CD8-positive, alpha-beta memory T cell (primary cell): Measurements from ENCODE around the gene GATAD2A. TPM values are rescaled to one million over a fixed set of nuclear protein-coding genes. Genes with fewer than 3 reads are reported as not detected.
A peak's percentile ranks its signal among the peaks of the same experiment; 100 is the strongest.

Experiments used
- CTCF ChIA-PET: fragments of 350-600 bp; sonication (Branson Sonifier 250); formaldehyde crosslinking; loops from one replicate; lab custom pipeline; 2021; ENCODE audit warnings: antibody characterized with exemption; lab: Charles Lee
- POLR2A ChIA-PET: fragments of 350-600 bp; sonication (Branson Sonifier 250); formaldehyde crosslinking; loops from one replicate; lab custom pipeline; 2021; ENCODE audit warnings: antibody characterized with exemption; lab: Charles Lee
- DNase-seq, 5 donors: peaks; one replicate each; pipeline versions ENCODE4 v3.0.0 to v3.0.0-alpha.2; 2020 to 2022; ENCODE audit warnings: mixed read lengths in 1 of 5
- H3K27ac ChIP-seq: one replicate; pipeline ENCODE4 v1.7.0; 2013; ENCODE audit warnings: low read depth, mild to moderate bottlenecking, low read length, moderate library complexity
- H3K27me3 ChIP-seq: 2 replicates; pipeline ENCODE4 v1.7.0; 2013; ENCODE audit warnings: low read length, mild to moderate bottlenecking; ENCODE audit not compliant: insufficient read depth, poor library complexity, severe bottlenecking
- H3K36me3 ChIP-seq: 2 replicates; pipeline ENCODE4 v1.7.0; 2013; ENCODE audit warnings: mild to moderate bottlenecking, low read length, moderate library complexity; ENCODE audit not compliant: insufficient read depth
- H3K4me1 ChIP-seq: 2 replicates; pipeline ENCODE4 v1.7.0; 2013; ENCODE audit warnings: mild to moderate bottlenecking, low read length, moderate library complexity; ENCODE audit not compliant: insufficient read depth
- H3K4me3 ChIP-seq: 2 replicates; pipeline ENCODE4 v1.7.0; 2013; ENCODE audit warnings: mild to moderate bottlenecking, low read length
- H3K9me3 ChIP-seq: 2 replicates; pipeline ENCODE4 v1.7.0; 2013; ENCODE audit warnings: mild to moderate bottlenecking, low read length
- H3K27ac Mint-ChIP-seq, 8 donors: one replicate each; pipeline ENCODE4 v1.8.0; 2020 to 2021; ENCODE audit warnings: mixed read lengths in 8 of 8, mild to moderate bottlenecking in 6 of 8, inconsistent platforms in 3 of 8, moderate library complexity in 3 of 8
- H3K27me3 Mint-ChIP-seq, 2 donors: one replicate each; pipeline ENCODE4 v1.8.0; 2020 to 2021; ENCODE audit warnings: mixed read lengths in 2 of 2, mild to moderate bottlenecking in 1 of 2, moderate library complexity in 1 of 2
- H3K36me3 Mint-ChIP-seq, 3 donors: one replicate each; pipeline ENCODE4 v1.8.0; 2020 to 2021; ENCODE audit warnings: mixed read lengths in 3 of 3, inconsistent platforms in 1 of 3, mild to moderate bottlenecking in 1 of 3
- H3K4me1 Mint-ChIP-seq, 3 donors: one replicate each; pipeline ENCODE4 v1.8.0; 2020 to 2021; ENCODE audit warnings: mixed read lengths in 3 of 3, inconsistent platforms in 1 of 3, mild to moderate bottlenecking in 1 of 3
- H3K4me3 Mint-ChIP-seq, 7 donors: one replicate each; pipeline ENCODE4 v1.8.0; 2020 to 2021; ENCODE audit warnings: mixed read lengths in 7 of 7, mild to moderate bottlenecking in 6 of 7, moderate library complexity in 4 of 7, inconsistent platforms in 2 of 7
- H3K9me3 Mint-ChIP-seq, 5 donors: one replicate each; pipeline ENCODE4 v1.8.0; 2020 to 2022; ENCODE audit warnings: mixed read lengths in 5 of 5, mild to moderate bottlenecking in 3 of 5, moderate library complexity in 2 of 5, inconsistent platforms in 1 of 5
- polyA plus RNA-seq: library from polyadenylated mRNA; unstranded; fragments of 300-500 nt; fragmentation: Illumina TruSeq; gene quantifications from one replicate; pipeline ENCODE4 v1.2.3, GENCODE V29; 2021
- total RNA-seq, 2 experiments: library from RNA; stranded (reverse); gene quantifications; one replicate each; pipeline ENCODE4 v1.2.3, GENCODE V29; 2021

GATAD2A gene
- total and polyA plus RNA-seq, 3 experiments from 2014 or later: 46.9 to 182 (median 176) TPM

- H3K4me1 Mint-ChIP-seq: peaks cover 46 to 83% (median 49%) of the 10 kb centered on the region in 3 donors
- H3K27ac Mint-ChIP-seq: peak overlapping the region in 4 of 8 donors; percentile 38 to 100 (median 69)
- no peak overlapping the region for H3K27ac ChIP-seq
Measured at GRCh38 chr19:19485998-19486290, 80.5 kb downstream of the GATAD2A start.

GRCh38 chr19:19486343-19487076 lies 81.0 kb downstream of the GATAD2A start:
- peaks cover 0 to 3% of the 10 kb centered on the region in 2 donors for H3K27me3 Mint-ChIP-seq
- peaks cover 43 to 78% (median 44%) of the 10 kb centered on the region in 3 donors for H3K4me1 Mint-ChIP-seq
- CTCF ChIA-PET: interaction anchor here (0.7 to 1.2 kb wide), 3 partner anchors 27 to 122 kb away, joined by 3 to 5 read pairs (median 4); partner anchors contain the start of gene GATAD2A
- H3K27ac ChIP-seq: no peak overlapping the region
- H3K27ac Mint-ChIP-seq: peak overlapping the region; percentile 40 to 100 (median 81)
- H3K4me1 ChIP-seq: peaks cover 61% of the 10 kb centered on the region
- POLR2A ChIA-PET: no interaction called here
- peak overlapping the region in 1 of 7 donors; percentile 69 for H3K4me3 Mint-ChIP-seq
- H3K36me3 Mint-ChIP-seq: peaks cover 0 to 41% (median 4%) of the 10 kb centered on the region in 3 donors
- peaks cover 9% of the 10 kb centered on the region for H3K36me3 ChIP-seq
- H3K27me3 ChIP-seq: no peaks in the 10 kb centered on the region
- peak in 1 of 5 donors; percentile 42 for DNase-seq
- no peaks in the 10 kb centered on the region for H3K9me3 Mint-ChIP-seq
- H3K4me3 ChIP-seq: no peak overlapping the region
- no peaks in the 10 kb centered on the region for H3K9me3 ChIP-seq

More at GRCh38 chr19:19485998-19486290, 80.5 kb downstream of the GATAD2A start:
- Mint-ChIP-seq H3K27me3 (peaks cover 0 to 3% of the 10 kb centered on the region in 2 donors), H3K4me3 (no peak overlapping the region), H3K9me3 (no peaks in the 10 kb centered on the region), H3K36me3 (peaks cover 0 to 41% (median 4%) of the 10 kb centered on the region in 3 donors)
- ChIA-PET CTCF (interaction anchor here (1.1 to 1.4 kb wide), 2 partner anchors 81 to 121 kb away, joined by 3 read pairs; no protein-coding TSS in a partner anchor), POLR2A (no interaction called here)
- peak in 1 of 5 donors; percentile 43 for DNase-seq
- no peaks in the 10 kb centered on the region for H3K27me3 ChIP-seq
- peaks cover 63% of the 10 kb centered on the region for H3K4me1 ChIP-seq
- H3K36me3 ChIP-seq: peaks cover 9% of the 10 kb centered on the region
- no peaks in the 10 kb centered on the region for H3K9me3 ChIP-seq
- H3K4me3 ChIP-seq: no peak overlapping the region

- H3K4me1 ChIP-seq: peaks cover 61% of the 10 kb centered on the region
- no peaks in the 10 kb centered on the region for H3K9me3 Mint-ChIP-seq
- H3K4me1 Mint-ChIP-seq: peaks cover 40 to 74% (median 41%) of the 10 kb centered on the region in 3 donors
- H3K4me3 ChIP-seq: no peak overlapping the region
- peak overlapping the region; percentile 96 to 100 (median 99) for H3K27ac Mint-ChIP-seq
- peak overlapping the region; percentile 89 for H3K27ac ChIP-seq
- peaks cover 14% of the 10 kb centered on the region for H3K36me3 ChIP-seq
- peak overlapping the region in 2 of 7 donors; percentile 24 to 81 for H3K4me3 Mint-ChIP-seq
- no peaks in the 10 kb centered on the region for H3K9me3 ChIP-seq
- H3K27me3 ChIP-seq: no peaks in the 10 kb centered on the region
- DNase-seq: peak in 1 of 5 donors; percentile 43
- peaks cover 0 to 3% of the 10 kb centered on the region in 2 donors for H3K27me3 Mint-ChIP-seq
- CTCF ChIA-PET: interaction anchor here (0.7 to 7.3 kb wide), 6 partner anchors 8 to 123 kb away, joined by 3 to 166 read pairs (median 4); partner anchors contain the start of gene GATAD2A
- H3K36me3 Mint-ChIP-seq: peaks cover 0 to 43% (median 3%) of the 10 kb centered on the region in 3 donors
- POLR2A ChIA-PET: interaction anchor here (0.8 to 2.9 kb wide), 4 partner anchors 26 to 114 kb away, joined by 3 to 17 read pairs (median 4); no protein-coding TSS in a partner anchor
Measured at GRCh38 chr19:19487077-19487949, 81.8 kb downstream of the GATAD2A start.

- Mint-ChIP-seq H3K27ac (peak overlapping the region; percentile 96 to 100 (median 99)), H3K9me3 (no peaks in the 10 kb centered on the region), H3K4me3 (peak overlapping the region in 6 of 7 donors; percentile 73 to 81 (median 78)), H3K27me3 (peaks cover 0 to 3% of the 10 kb centered on the region in 2 donors), H3K36me3 (peaks cover 0 to 43% (median 3%) of the 10 kb centered on the region in 3 donors), H3K4me1 (peaks cover 36 to 70% (median 36%) of the 10 kb centered on the region in 3 donors)
- peak in 1 of 5 donors; percentile 41 for DNase-seq
- ChIA-PET POLR2A (interaction anchor here (0.8 to 3.9 kb wide), 10 partner anchors 27 to 295 kb away, joined by 3 to 26 read pairs (median 4); partner anchors contain the start of genes GATAD2A and TSSK6), CTCF (interaction anchor here (0.9 to 7.3 kb wide), 7 partner anchors 9 to 124 kb away, joined by 4 to 166 read pairs (median 16); partner anchors contain the start of gene GATAD2A)
- peak overlapping the region; percentile 89 for H3K27ac ChIP-seq
- H3K4me1 ChIP-seq: peaks cover 61% of the 10 kb centered on the region
- H3K27me3 ChIP-seq: no peaks in the 10 kb centered on the region
- H3K9me3 ChIP-seq: no peaks in the 10 kb centered on the region
- peaks cover 20% of the 10 kb centered on the region for H3K36me3 ChIP-seq
- H3K4me3 ChIP-seq: peak overlapping the region; percentile 40
Measured at GRCh38 chr19:19487950-19488874, 82.7 kb downstream of the GATAD2A start.

- Histone ChIP-seq H3K4me1 (peaks cover 61% of the 10 kb centered on the region), H3K4me3 (peak overlapping the region; percentile 40), H3K9me3 (no peaks in the 10 kb centered on the region), H3K27me3 (no peaks in the 10 kb centered on the region), H3K36me3 (peaks cover 27% of the 10 kb centered on the region), H3K27ac (peak overlapping the region; percentile 89)
- H3K9me3 Mint-ChIP-seq: no peaks in the 10 kb centered on the region
- H3K27ac Mint-ChIP-seq: peak overlapping the region; percentile 96 to 100 (median 99)
- DNase-seq: peak; percentile 82 to 96 (median 91)
- H3K4me3 Mint-ChIP-seq: peak overlapping the region; percentile 62 to 88 (median 76)
- peaks cover 36 to 65% (median 36%) of the 10 kb centered on the region in 3 donors for H3K4me1 Mint-ChIP-seq
- H3K27me3 Mint-ChIP-seq: peaks cover 0 to 3% of the 10 kb centered on the region in 2 donors
- peaks cover 0 to 44% (median 1%) of the 10 kb centered on the region in 3 donors for H3K36me3 Mint-ChIP-seq
- ChIA-PET POLR2A (interaction anchor here (0.7 to 3.9 kb wide), 10 partner anchors 26 to 296 kb away, joined by 3 to 26 read pairs (median 4); partner anchors contain the start of genes GATAD2A and TSSK6), CTCF (interaction anchor here (0.8 to 7.3 kb wide), 18 partner anchors 10 to 173 kb away, joined by 3 to 166 read pairs (median 6); partner anchors contain the start of gene GATAD2A)
Measured at GRCh38 chr19:19488875-19489690, 83.6 kb downstream of the GATAD2A start.

GRCh38 chr19:19489804-19490204 lies 84.3 kb downstream of the GATAD2A start:
- DNase-seq: peak in 1 of 5 donors; percentile 36
- peaks cover 0 to 3% of the 10 kb centered on the region in 2 donors for H3K27me3 Mint-ChIP-seq
- CTCF ChIA-PET: interaction anchor here (0.7 to 7.3 kb wide), 30 partner anchors 8 to 305 kb away, joined by 3 to 166 read pairs (median 6); partner anchors contain the start of gene GATAD2A
- Histone ChIP-seq H3K27me3 (no peaks in the 10 kb centered on the region), H3K4me1 (peaks cover 59% of the 10 kb centered on the region), H3K27ac (peak overlapping the region; percentile 89), H3K4me3 (peak overlapping the region; percentile 13), H3K36me3 (peaks cover 34% of the 10 kb centered on the region), H3K9me3 (no peaks in the 10 kb centered on the region)
- H3K4me3 Mint-ChIP-seq: peak overlapping the region in 6 of 7 donors; percentile 36 to 80 (median 76)
- H3K27ac Mint-ChIP-seq: peak overlapping the region; percentile 96 to 100 (median 99)
- no peaks in the 10 kb centered on the region for H3K9me3 Mint-ChIP-seq
- peaks cover 0 to 51% (median 2%) of the 10 kb centered on the region in 3 donors for H3K36me3 Mint-ChIP-seq
- peaks cover 36 to 63% (median 36%) of the 10 kb centered on the region in 3 donors for H3K4me1 Mint-ChIP-seq
- POLR2A ChIA-PET: interaction anchor here (1.6 to 3.9 kb wide), 5 partner anchors 26 to 125 kb away, joined by 4 to 26 read pairs (median 17); partner anchors contain the start of genes GATAD2A and TSSK6
